ENCODE data around the gene LHFPL3.

Gene LHFPL3

GRCh38 chr7:104328970-104329825, 795 bp downstream of the LHFPL3 start:
- peak; percentile 0 for DNase-seq (ENCODE audit: low read depth)
- no peak overlapping the region for H3K4me3 ChIP-seq (ENCODE audit: low read depth, low read length)
- TF ChIP-seq CTCF (conservative IDR thresholded peaks at IDR 0.05; ENCODE audit: low read depth, low read length) = no peak

- no peak for DNase-seq (ENCODE audit: low read depth)
- H3K4me3 ChIP-seq (ENCODE audit: low read depth, low read length) = no peak overlapping the region
These were observed 13.1 kb downstream of the LHFPL3 start for GRCh38 chr7:104341546-104341945.

GRCh38 chr7:104352736-104353135, 24.3 kb downstream of the LHFPL3 start:
- no peak for DNase-seq (ENCODE audit: low read depth)
- TF ChIP-seq CTCF (conservative IDR thresholded peaks at IDR 0.05; ENCODE audit: low read depth, low read length) = no peak

More at GRCh38 chr7:104341546-104341945, 13.1 kb downstream of the LHFPL3 start:
- TF ChIP-seq CTCF (conservative IDR thresholded peaks at IDR 0.05; ENCODE audit: low read depth, low read length) = no peak

GRCh38 chr7:104357166-104357565, 28.8 kb downstream of the LHFPL3 start:
- H3K4me3 ChIP-seq (ENCODE audit: low read depth, low read length) = no peak overlapping the region
- TF ChIP-seq CTCF (conservative IDR thresholded peaks at IDR 0.05; ENCODE audit: low read depth, low read length) = no peak
- no peak for DNase-seq (ENCODE audit: low read depth)

More at GRCh38 chr7:104352736-104353135, 24.3 kb downstream of the LHFPL3 start:
- no peak overlapping the region for H3K4me3 ChIP-seq (ENCODE audit: low read depth, low read length)

GRCh38 chr7:104358446-104359132, 30.2 kb downstream of the LHFPL3 start:
- no peak for TF ChIP-seq CTCF (conservative IDR thresholded peaks at IDR 0.05; ENCODE audit: low read depth, low read length)
- no peak overlapping the region for H3K4me3 ChIP-seq (ENCODE audit: low read depth, low read length)
- no peak for DNase-seq (ENCODE audit: low read depth)

GRCh38 chr7:104362756-104363155, 34.4 kb downstream of the LHFPL3 start:
- DNase-seq (ENCODE audit: low read depth) = no peak

More at GRCh38 chr7:104362756-104363155, 34.4 kb downstream of the LHFPL3 start:
- TF ChIP-seq CTCF (conservative IDR thresholded peaks at IDR 0.05; ENCODE audit: low read depth, low read length) = no peak
- no peak overlapping the region for H3K4me3 ChIP-seq (ENCODE audit: low read depth, low read length)
